ENCODE measurements around the gene ORM2.
"Not testable (repeated sequence)": the region's sequence is repeated elsewhere in the genome, so short reads cannot be mapped to it uniquely, and the experiment has no call there.

DNA sequence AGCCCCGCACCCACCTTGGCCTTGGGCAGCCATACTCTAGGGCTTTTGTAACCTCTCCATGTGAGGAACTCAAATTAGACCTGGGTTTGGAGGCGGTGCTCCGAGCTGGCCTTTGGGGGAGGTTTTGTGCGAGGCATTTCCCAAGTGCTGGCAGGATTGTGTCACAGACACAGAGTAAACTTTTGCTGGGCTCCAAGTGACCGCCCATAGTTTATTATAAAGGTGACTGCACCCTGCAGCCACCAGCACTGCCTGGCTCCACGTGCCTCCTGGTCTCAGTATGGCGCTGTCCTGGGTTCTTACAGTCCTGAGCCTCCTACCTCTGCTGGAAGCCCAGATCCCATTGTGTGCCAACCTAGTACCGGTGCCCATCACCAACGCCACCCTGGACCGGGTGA lies at the start of gene ORM2:
- TF ChIP-seq ZNF331 (CRISPR knock-in tag; IDR thresholded peaks at IDR 0.05; ENCODE audit: low read depth); ZNF114 (CRISPR knock-in tag; IDR thresholded peaks at IDR 0.05); EZH2 (IDR thresholded peaks at IDR 0.05; ENCODE audit: low read depth, unreplicated experiment); POLR2AphosphoS5 (IDR thresholded peaks at IDR 0.05; ENCODE audit: low read depth); JUNB (IDR thresholded peaks at IDR 0.05; ENCODE audit: unreplicated experiment); CREB1 (CRISPR knock-in tag; IDR thresholded peaks at IDR 0.05; ENCODE audit: low read depth); EZH2phosphoT487 (IDR thresholded peaks at IDR 0.05; ENCODE audit: unreplicated experiment); STAT1 (IDR thresholded peaks at IDR 0.05; ENCODE audit: unreplicated experiment); NANOG (IDR thresholded peaks at IDR 0.05; ENCODE audit: borderline replicate concordance): not testable (repeated sequence)
- TF ChIP-seq, protein P1, sequence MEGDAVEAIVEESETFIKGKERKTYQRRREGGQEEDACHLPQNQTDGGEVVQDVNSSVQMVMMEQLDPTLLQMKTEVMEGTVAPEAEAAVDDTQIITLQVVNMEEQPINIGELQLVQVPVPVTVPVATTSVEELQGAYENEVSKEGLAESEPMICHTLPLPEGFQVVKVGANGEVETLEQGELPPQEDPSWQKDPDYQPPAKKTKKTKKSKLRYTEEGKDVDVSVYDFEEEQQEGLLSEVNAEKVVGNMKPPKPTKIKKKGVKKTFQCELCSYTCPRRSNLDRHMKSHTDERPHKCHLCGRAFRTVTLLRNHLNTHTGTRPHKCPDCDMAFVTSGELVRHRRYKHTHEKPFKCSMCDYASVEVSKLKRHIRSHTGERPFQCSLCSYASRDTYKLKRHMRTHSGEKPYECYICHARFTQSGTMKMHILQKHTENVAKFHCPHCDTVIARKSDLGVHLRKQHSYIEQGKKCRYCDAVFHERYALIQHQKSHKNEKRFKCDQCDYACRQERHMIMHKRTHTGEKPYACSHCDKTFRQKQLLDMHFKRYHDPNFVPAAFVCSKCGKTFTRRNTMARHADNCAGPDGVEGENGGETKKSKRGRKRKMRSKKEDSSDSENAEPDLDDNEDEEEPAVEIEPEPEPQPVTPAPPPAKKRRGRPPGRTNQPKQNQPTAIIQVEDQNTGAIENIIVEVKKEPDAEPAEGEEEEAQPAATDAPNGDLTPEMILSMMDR (conservative IDR thresholded peaks at IDR 0.05; ENCODE audit: low read depth in 2 of 2), result not testable (repeated sequence)
- TF ChIP-seq, protein P2, sequence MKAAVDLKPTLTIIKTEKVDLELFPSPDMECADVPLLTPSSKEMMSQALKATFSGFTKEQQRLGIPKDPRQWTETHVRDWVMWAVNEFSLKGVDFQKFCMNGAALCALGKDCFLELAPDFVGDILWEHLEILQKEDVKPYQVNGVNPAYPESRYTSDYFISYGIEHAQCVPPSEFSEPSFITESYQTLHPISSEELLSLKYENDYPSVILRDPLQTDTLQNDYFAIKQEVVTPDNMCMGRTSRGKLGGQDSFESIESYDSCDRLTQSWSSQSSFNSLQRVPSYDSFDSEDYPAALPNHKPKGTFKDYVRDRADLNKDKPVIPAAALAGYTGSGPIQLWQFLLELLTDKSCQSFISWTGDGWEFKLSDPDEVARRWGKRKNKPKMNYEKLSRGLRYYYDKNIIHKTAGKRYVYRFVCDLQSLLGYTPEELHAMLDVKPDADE (IDR thresholded peaks at IDR 0.05), result not testable (repeated sequence)
- TF ChIP-seq, protein P3, sequence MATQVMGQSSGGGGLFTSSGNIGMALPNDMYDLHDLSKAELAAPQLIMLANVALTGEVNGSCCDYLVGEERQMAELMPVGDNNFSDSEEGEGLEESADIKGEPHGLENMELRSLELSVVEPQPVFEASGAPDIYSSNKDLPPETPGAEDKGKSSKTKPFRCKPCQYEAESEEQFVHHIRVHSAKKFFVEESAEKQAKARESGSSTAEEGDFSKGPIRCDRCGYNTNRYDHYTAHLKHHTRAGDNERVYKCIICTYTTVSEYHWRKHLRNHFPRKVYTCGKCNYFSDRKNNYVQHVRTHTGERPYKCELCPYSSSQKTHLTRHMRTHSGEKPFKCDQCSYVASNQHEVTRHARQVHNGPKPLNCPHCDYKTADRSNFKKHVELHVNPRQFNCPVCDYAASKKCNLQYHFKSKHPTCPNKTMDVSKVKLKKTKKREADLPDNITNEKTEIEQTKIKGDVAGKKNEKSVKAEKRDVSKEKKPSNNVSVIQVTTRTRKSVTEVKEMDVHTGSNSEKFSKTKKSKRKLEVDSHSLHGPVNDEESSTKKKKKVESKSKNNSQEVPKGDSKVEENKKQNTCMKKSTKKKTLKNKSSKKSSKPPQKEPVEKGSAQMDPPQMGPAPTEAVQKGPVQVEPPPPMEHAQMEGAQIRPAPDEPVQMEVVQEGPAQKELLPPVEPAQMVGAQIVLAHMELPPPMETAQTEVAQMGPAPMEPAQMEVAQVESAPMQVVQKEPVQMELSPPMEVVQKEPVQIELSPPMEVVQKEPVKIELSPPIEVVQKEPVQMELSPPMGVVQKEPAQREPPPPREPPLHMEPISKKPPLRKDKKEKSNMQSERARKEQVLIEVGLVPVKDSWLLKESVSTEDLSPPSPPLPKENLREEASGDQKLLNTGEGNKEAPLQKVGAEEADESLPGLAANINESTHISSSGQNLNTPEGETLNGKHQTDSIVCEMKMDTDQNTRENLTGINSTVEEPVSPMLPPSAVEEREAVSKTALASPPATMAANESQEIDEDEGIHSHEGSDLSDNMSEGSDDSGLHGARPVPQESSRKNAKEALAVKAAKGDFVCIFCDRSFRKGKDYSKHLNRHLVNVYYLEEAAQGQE (IDR thresholded peaks at IDR 0.05; ENCODE audit: unreplicated experiment), result not testable (repeated sequence)
- TF ChIP-seq, protein P4, sequence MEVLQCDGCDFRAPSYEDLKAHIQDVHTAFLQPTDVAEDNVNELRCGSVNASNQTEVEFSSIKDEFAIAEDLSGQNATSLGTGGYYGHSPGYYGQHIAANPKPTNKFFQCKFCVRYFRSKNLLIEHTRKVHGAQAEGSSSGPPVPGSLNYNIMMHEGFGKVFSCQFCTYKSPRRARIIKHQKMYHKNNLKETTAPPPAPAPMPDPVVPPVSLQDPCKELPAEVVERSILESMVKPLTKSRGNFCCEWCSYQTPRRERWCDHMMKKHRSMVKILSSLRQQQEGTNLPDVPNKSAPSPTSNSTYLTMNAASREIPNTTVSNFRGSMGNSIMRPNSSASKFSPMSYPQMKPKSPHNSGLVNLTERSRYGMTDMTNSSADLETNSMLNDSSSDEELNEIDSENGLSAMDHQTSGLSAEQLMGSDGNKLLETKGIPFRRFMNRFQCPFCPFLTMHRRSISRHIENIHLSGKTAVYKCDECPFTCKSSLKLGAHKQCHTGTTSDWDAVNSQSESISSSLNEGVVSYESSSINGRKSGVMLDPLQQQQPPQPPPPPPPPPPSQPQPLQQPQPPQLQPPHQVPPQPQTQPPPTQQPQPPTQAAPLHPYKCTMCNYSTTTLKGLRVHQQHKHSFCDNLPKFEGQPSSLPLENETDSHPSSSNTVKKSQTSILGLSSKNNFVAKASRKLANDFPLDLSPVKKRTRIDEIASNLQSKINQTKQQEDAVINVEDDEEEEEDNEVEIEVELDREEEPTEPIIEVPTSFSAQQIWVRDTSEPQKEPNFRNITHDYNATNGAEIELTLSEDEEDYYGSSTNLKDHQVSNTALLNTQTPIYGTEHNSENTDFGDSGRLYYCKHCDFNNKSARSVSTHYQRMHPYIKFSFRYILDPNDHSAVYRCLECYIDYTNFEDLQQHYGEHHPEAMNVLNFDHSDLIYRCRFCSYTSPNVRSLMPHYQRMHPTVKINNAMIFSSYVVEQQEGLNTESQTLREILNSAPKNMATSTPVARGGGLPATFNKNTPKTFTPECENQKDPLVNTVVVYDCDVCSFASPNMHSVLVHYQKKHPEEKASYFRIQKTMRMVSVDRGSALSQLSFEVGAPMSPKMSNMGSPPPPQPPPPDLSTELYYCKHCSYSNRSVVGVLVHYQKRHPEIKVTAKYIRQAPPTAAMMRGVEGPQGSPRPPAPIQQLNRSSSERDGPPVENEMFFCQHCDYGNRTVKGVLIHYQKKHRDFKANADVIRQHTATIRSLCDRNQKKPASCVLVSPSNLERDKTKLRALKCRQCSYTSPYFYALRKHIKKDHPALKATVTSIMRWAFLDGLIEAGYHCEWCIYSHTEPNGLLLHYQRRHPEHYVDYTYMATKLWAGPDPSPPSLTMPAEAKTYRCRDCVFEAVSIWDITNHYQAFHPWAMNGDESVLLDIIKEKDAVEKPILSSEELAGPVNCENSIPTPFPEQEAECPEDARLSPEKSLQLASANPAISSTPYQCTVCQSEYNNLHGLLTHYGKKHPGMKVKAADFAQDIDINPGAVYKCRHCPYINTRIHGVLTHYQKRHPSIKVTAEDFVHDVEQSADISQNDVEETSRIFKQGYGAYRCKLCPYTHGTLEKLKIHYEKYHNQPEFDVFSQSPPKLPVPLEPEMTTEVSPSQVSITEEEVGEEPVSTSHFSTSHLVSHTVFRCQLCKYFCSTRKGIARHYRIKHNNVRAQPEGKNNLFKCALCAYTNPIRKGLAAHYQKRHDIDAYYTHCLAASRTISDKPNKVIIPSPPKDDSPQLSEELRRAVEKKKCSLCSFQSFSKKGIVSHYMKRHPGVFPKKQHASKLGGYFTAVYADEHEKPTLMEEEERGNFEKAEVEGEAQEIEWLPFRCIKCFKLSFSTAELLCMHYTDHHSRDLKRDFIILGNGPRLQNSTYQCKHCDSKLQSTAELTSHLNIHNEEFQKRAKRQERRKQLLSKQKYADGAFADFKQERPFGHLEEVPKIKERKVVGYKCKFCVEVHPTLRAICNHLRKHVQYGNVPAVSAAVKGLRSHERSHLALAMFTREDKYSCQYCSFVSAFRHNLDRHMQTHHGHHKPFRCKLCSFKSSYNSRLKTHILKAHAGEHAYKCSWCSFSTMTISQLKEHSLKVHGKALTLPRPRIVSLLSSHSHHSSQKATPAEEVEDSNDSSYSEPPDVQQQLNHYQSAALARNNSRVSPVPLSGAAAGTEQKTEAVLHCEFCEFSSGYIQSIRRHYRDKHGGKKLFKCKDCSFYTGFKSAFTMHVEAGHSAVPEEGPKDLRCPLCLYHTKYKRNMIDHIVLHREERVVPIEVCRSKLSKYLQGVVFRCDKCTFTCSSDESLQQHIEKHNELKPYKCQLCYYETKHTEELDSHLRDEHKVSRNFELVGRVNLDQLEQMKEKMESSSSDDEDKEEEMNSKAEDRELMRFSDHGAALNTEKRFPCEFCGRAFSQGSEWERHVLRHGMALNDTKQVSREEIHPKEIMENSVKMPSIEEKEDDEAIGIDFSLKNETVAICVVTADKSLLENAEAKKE (CRISPR knock-in tag; IDR thresholded peaks at IDR 0.05), result not testable (repeated sequence)
